Stomach (tissue), 9 donors: ENCODE measurements around the gene RPL5. TPM values are rescaled to one million over a fixed set of nuclear protein-coding genes. Genes with fewer than 3 reads are reported as not detected.

ENCODE experiments used
- DNase-seq, 2 donors: peaks; one replicate each; pipeline versions ENCODE4 v3.0.0 to v3.0.0-alpha.2; 2013 to 2019
- H3K27ac ChIP-seq, 5 donors: fragments of 200-600 bp in 4 of 5; sonication (generic) in 4 of 5; one replicate each; pipeline ENCODE4 v1.5.1; 2013 to 2019; ENCODE audit warnings: mild to moderate bottlenecking in 1 of 5, moderate library complexity in 1 of 5
- H3K27me3 ChIP-seq, 3 donors: fragments of 200-600 bp; sonication (generic); one replicate each; pipeline ENCODE4 v1.5.1; 2017 to 2019; ENCODE audit warnings: mixed run types in 1 of 3
- H3K36me3 ChIP-seq, 4 donors: fragments of 200-600 bp; sonication (generic); 1 replicate in 3 of 4; 2 replicates in 1 of 4; pipeline ENCODE4 v1.5.1; 2016 to 2019
- H3K4me1 ChIP-seq, 4 donors: fragments of 200-600 bp; sonication (generic); one replicate each; pipeline ENCODE4 v1.5.1; 2016 to 2019
- H3K4me3 ChIP-seq, 4 donors: fragments of 200-600 bp; sonication (generic) in 3 of 4; one replicate each; pipeline ENCODE4 v1.5.1; 2016 to 2019; ENCODE audit warnings: mild to moderate bottlenecking in 1 of 4
- H3K9me3 ChIP-seq, 4 donors: fragments of 200-600 bp; sonication (generic); one replicate each; pipeline ENCODE4 v1.5.1; 2016 to 2019
- EP300 ChIP-seq: sonication (generic); formaldehyde crosslinking; IDR thresholded peaks from one replicate; pipeline ENCODE4 v1.6.1; 2017; ENCODE audit warnings: antibody characterized with exemption
- POLR2A ChIP-seq, 4 donors: fragments of 450-650 bp; IDR thresholded peaks; one replicate each; pipeline ENCODE4 v1.6.1; 2016; ENCODE audit warnings: antibody characterized with exemption in 4 of 4, control low read depth in 2 of 4, mild to moderate bottlenecking in 1 of 4, moderate library complexity in 1 of 4
- POLR2AphosphoS5 ChIP-seq, 3 donors: sonication (generic); formaldehyde crosslinking; IDR thresholded peaks; one replicate each; pipeline ENCODE4 v1.6.1; 2016; ENCODE audit warnings: antibody characterized with exemption in 3 of 3
- WGBS, 5 donors: extraction: QIAGEN DNeasy Blood & Tissue Kit in 3 of 5; methylation state at CpG; one replicate each; pipeline versions ENCODE4 v1.1.5 to v1.1.7; 2013 to 2018; 5-methylcytosine and 5-hydroxymethylcytosine counted together
- intact Hi-C: fragments of 100-400 bp; cut with DNase I; formaldehyde crosslinking; loops from one replicate; pipeline ENCODE4 v1.15.1; 2023; ENCODE audit warnings: low total_unique reads
- polyA plus RNA-seq, 3 donors: library from polyadenylated mRNA; stranded (reverse); fragments of 200-250 nt; gene quantifications; one replicate each; pipeline ENCODE4 v1.2.3, GENCODE V29; 2013
- total RNA-seq, 5 donors: library from RNA; depleted of rRNA; stranded (reverse); fragments of >200 nt; gene quantifications; one replicate each; pipeline versions ENCODE4 v1.1.0 to v1.2.3, GENCODE V29; 2014 to 2016
- TF ChIP-seq, protein P1 (sequence below), 7 experiments: fragments of 450-650 bp in 4 of 7; fragments of 200-600 bp in 3 of 7; sonication (generic) in 3 of 7; IDR thresholded peaks; one replicate each; pipeline ENCODE4 v1.5.1; 2016 to 2019; ENCODE audit warnings: antibody characterized with exemption in 7 of 7, control low read depth in 2 of 7, mild to moderate bottlenecking in 1 of 7
- donor health status: healthy with polysubstance abuse.
- donor health status: Bipolar disorder and iron deficiency.
- donor health status: healthy.

Gene RPL5
- total and polyA plus RNA-seq, 8 donors: 1,447 to 2,593 (median 1,749) TPM

DNA sequence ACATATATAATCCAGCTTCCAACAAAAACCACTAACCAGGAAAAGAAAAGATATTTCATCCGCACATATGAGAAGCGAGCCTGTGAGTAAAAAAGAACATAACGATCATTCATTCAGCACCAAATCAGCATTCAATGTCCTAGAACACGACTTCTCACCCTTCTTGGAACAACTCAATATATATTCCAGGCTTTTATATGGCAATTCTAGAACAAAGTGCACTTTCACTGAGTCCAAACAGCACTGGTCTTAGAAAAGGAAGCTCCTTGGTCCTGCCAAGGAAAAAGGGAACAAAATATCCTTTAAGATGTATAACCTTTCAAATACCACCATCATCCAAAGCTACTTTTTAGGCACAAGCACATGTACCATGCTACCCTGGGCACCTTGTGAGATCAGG lies 44.5 kb downstream of the RPL5 start:
- 89 to 95% (median 93%) methylated on average over 4 of the region's 4 CpGs for WGBS, 5 donors
- peaks cover 0 to 14% (median 6%) of the 10 kb centered on the region in 4 donors for H3K36me3 ChIP-seq
- intact Hi-C loops: no loop called here
- H3K27me3 ChIP-seq: no peaks in the 10 kb centered on the region
- peaks cover 4 to 25% (median 12%) of the 10 kb centered on the region in 4 donors for H3K4me1 ChIP-seq
- no peak overlapping the region for H3K27ac ChIP-seq
- TF ChIP-seq POLR2AphosphoS5 (IDR thresholded peaks at IDR 0.05): no peak
- TF ChIP-seq, protein P1, sequence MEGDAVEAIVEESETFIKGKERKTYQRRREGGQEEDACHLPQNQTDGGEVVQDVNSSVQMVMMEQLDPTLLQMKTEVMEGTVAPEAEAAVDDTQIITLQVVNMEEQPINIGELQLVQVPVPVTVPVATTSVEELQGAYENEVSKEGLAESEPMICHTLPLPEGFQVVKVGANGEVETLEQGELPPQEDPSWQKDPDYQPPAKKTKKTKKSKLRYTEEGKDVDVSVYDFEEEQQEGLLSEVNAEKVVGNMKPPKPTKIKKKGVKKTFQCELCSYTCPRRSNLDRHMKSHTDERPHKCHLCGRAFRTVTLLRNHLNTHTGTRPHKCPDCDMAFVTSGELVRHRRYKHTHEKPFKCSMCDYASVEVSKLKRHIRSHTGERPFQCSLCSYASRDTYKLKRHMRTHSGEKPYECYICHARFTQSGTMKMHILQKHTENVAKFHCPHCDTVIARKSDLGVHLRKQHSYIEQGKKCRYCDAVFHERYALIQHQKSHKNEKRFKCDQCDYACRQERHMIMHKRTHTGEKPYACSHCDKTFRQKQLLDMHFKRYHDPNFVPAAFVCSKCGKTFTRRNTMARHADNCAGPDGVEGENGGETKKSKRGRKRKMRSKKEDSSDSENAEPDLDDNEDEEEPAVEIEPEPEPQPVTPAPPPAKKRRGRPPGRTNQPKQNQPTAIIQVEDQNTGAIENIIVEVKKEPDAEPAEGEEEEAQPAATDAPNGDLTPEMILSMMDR (IDR thresholded peaks at IDR 0.05): no peak
- no peak for TF ChIP-seq EP300
- TF ChIP-seq POLR2A (IDR thresholded peaks at IDR 0.05): no peak
- H3K9me3 ChIP-seq: no peaks in the 10 kb centered on the region
- DNase-seq: no peak
- no peak overlapping the region for H3K4me3 ChIP-seq

DNA sequence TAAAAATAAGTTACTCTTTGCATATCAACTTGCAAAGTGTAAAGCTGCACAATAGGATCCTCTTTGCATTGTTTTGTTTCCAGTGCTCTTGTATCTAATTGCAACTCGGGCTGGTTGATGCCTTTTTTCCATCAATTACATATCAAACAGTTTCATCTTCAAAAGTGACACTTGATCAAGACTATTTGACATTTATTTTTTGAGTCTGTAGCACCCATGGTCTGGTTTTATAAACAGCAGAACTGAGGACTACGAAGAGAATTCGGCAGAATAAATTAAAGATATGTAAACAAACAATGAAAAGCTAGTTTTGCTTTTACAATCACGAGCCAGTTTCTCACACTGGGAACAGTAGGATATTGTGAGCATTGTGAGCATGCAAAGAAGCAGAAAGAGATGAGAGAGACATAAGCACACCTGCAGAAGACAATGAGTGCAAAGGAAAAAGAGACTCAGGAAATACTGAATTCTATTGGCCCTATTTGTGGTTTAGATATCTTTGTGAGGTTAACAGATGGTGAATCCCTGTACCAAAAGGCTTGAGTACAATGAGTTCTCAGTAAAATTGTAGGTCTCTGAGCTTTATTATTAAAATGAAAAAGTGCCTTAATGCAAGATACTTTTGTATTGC lies 45.4 kb downstream of the RPL5 start:
- no peak for TF ChIP-seq POLR2A (IDR thresholded peaks at IDR 0.05)
- no peak for TF ChIP-seq EP300
- TF ChIP-seq, protein P1 (IDR thresholded peaks at IDR 0.05): no peak
- no peak for TF ChIP-seq POLR2AphosphoS5 (IDR thresholded peaks at IDR 0.05)
- Histone ChIP-seq H3K27ac (peak overlapping the region in 1 of 5 donors; percentile 60), H3K4me3 (peak overlapping the region in 1 of 4 donors; percentile 3), H3K4me1 (peaks cover 4 to 25% (median 12%) of the 10 kb centered on the region in 4 donors), H3K27me3 (no peaks in the 10 kb centered on the region), H3K36me3 (peaks cover 0 to 14% (median 6%) of the 10 kb centered on the region in 4 donors), H3K9me3 (no peaks in the 10 kb centered on the region)
- no peak for DNase-seq
- intact Hi-C loops: no loop called here
- WGBS, 5 donors: 19 to 34% (median 19%) methylated on average over 4 of the region's 4 CpGs

DNA sequence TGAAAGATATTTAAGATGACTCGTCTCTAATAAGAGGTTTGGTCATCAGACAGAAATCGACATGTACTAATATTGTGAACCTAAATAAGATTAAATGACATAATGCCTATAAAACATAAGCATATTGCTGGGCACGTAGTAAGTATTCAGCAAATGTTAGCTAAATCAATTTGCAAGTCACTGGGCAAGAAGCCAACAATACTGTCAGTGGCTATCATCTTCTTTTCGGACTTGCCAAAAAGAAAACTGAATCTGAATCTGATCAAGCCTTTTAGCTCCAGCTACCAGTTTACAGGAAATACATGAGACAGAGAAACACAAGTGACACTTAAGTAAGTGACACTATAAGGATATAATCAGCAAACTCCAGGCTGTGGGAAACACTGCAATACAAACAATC lies 46.0 kb downstream of the RPL5 start:
- intact Hi-C loops: no loop called here
- H3K4me3 ChIP-seq: no peak overlapping the region
- no peak for TF ChIP-seq POLR2A (IDR thresholded peaks at IDR 0.05)
- TF ChIP-seq EP300: no peak
- no peak for TF ChIP-seq POLR2AphosphoS5 (IDR thresholded peaks at IDR 0.05)
- TF ChIP-seq, protein P1 (IDR thresholded peaks at IDR 0.05): no peak
- peaks cover 0 to 12% (median 4%) of the 10 kb centered on the region in 4 donors for H3K36me3 ChIP-seq
- peaks cover 4 to 25% (median 13%) of the 10 kb centered on the region in 4 donors for H3K4me1 ChIP-seq
- no peak for DNase-seq
- peak overlapping the region in 1 of 5 donors; percentile 60 for H3K27ac ChIP-seq
- H3K27me3 ChIP-seq: no peaks in the 10 kb centered on the region
- no peaks in the 10 kb centered on the region for H3K9me3 ChIP-seq
- WGBS, 5 donors: 45 to 69% (median 49%) methylated on average over 4 of the region's 4 CpGs

DNA sequence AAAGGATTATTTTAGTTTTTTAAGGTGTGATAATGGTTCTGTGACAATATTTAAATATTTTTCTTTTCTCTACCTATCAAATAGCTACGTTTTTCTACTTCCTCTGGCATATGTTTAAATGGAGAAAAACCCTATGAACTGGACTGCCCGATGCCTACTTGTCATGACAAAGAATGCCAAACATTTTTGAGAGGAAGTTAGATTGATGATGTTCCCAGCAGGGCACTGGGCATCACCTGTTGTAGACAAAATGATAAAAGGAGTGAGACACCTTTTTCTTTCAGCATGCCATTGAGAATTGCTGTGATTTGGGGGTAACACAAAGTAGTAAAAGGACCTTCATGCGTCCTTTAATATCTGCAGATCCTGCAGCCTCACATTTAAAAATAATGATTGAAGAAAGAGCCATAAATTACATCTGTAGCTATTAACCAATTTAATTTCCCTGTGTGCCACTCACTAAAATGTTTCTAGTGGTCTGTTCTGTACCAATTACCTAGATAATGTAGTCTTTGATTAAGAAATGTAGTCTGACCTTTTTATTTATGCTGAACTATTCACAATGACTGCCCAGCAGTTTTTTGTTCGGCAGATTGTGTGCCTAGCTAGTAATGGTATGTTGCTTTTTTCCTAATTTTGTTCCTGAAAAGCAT lies 47.6 kb downstream of the RPL5 start:
- TF ChIP-seq EP300 (no peak), POLR2AphosphoS5 (IDR thresholded peaks at IDR 0.05) (no peak), POLR2A (IDR thresholded peaks at IDR 0.05) (no peak)
- TF ChIP-seq, protein P1 (IDR thresholded peaks at IDR 0.05): no peak

More for the DNA sequence above, 47.6 kb downstream of the RPL5 start:
- no peak for DNase-seq
- H3K36me3 ChIP-seq: peaks cover 0 to 5% (median 1%) of the 10 kb centered on the region in 4 donors
- no peak overlapping the region for H3K27ac ChIP-seq
- intact Hi-C loops: no loop called here
- no peak overlapping the region for H3K4me3 ChIP-seq
- no peaks in the 10 kb centered on the region for H3K9me3 ChIP-seq
- 64 to 79% (median 68%) methylated on average over 4 of the region's 4 CpGs for WGBS, 5 donors
- H3K4me1 ChIP-seq: peaks cover 4 to 38% (median 16%) of the 10 kb centered on the region in 4 donors
- no peaks in the 10 kb centered on the region for H3K27me3 ChIP-seq
